ENCODE data around the gene PDILT.

GRCh38 chr16:20331635-20332034 is 72.9 kb downstream of the PDILT start:
- TF ChIP-seq POLR2A (IDR thresholded peaks at IDR 0.05) (no peak), CTCF (IDR thresholded peaks at IDR 0.05) (no peak), POLR2AphosphoS5 (IDR thresholded peaks at IDR 0.05; ENCODE audit: insufficient read depth in 1 of 2, low read depth in 1 of 2) (no peak)
